GM12892 (cell line): ENCODE measurements around the gene SLC9C2.
"Not testable (repeated sequence)": the region's sequence is repeated elsewhere in the genome, so short reads cannot be mapped to it uniquely, and the experiment has no call there.

Source experiments
- DNase-seq: peaks from one replicate; pipeline ENCODE4 v3.0.0; 2011; ENCODE audit not compliant: insufficient read length
- FAIRE-seq: peaks from 2 replicates; lab custom pipeline; 2011; peaks lifted over from hg19 to GRCh38; lab: Jason Lieb, UNC
- POLR2A ChIP-seq: IDR thresholded peaks from 2 replicates; pipeline ENCODE4 v1.6.1; 2011; ENCODE audit warnings: low read depth, low read length, control low read depth
- POLR2AphosphoS5 ChIP-seq: IDR thresholded peaks from 2 replicates; pipeline ENCODE4 v1.6.1; 2011; ENCODE audit warnings: low read depth, low read length, control low read depth
- TAF1 ChIP-seq: IDR thresholded peaks from 2 replicates; pipeline ENCODE4 v1.6.1; 2011; ENCODE audit warnings: low read depth, mild to moderate bottlenecking, control low read depth, low read length, borderline replicate concordance

SLC9C2 gene

GRCh38 chr1:173549813-173550212 lies 53.1 kb downstream of the SLC9C2 start:
- TF ChIP-seq POLR2A = no peak
- TF ChIP-seq TAF1 = no peak
- no peak for TF ChIP-seq POLR2AphosphoS5
- no peak for FAIRE-seq

DNA sequence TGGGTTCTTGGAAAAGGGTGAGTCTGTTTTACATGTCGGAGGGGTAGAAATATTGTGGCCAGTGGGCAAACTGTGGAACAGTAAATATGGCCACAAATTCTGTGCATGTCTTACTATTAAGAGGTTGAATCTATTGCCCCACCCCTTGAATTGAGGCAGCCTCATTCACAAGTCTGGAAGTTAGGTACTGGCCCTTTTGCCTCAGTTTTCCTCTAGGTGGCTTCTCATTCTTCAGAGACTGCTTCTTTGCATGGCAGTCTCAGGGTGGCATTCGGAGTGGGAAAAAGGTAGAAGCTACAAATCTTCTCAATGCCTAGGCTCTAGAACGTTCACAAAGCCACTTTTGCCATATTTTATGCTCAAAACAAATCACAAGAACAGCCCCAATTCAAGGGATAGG lies 57.2 kb downstream of the SLC9C2 start:
- FAIRE-seq = no peak
- TF ChIP-seq TAF1 (no peak), POLR2A (no peak), POLR2AphosphoS5 (no peak)

More at GRCh38 chr1:173549813-173550212, 53.1 kb downstream of the SLC9C2 start:
- no peak for DNase-seq

DNA sequence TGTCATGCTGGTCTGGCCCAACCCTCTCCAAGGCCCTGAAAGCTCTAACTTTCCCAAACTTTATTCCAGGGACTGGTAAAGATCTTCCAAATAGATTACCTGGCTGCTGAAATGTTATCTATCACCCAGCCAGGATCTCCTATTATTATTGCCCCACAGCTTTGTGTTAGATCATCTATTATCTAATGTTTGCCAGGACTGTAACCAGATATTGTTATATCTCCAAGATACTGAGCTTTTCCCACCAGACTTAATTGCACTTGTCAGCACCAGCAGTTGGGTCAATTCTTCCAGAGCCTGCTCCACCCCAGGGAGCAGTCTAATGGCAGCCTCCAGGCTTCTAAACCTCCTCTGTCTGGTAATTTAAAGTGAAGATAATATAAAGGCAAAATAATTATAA lies 66.6 kb downstream of the SLC9C2 start:
- TF ChIP-seq POLR2AphosphoS5 = no peak
- no peak for TF ChIP-seq TAF1
- TF ChIP-seq POLR2A = no peak

More for the DNA sequence above, 57.2 kb downstream of the SLC9C2 start:
- DNase-seq = no peak

DNA sequence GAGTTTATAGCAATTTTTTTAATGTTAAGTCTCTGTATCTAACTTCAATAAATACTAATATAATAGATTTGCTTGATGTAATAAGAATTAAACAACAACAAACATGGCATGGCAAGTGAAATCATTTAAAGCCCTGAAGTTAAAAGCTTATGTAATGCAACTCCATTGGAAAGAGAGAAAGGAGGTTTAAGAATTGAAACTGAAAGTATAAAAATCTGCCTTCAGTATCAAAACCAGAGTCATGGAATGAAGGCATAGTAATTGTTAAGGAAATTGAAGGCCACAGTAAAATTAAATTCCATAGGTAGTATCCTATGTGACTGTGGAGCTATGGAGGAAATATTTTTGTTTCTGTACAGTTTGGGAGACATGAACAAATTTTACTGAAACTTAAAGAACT lies 70.6 kb downstream of the SLC9C2 start:
- DNase-seq (no peak), FAIRE-seq (no peak)
- TF ChIP-seq POLR2AphosphoS5 = no peak

More for the DNA sequence above, 66.6 kb downstream of the SLC9C2 start:
- FAIRE-seq (no peak), DNase-seq (no peak)

DNA sequence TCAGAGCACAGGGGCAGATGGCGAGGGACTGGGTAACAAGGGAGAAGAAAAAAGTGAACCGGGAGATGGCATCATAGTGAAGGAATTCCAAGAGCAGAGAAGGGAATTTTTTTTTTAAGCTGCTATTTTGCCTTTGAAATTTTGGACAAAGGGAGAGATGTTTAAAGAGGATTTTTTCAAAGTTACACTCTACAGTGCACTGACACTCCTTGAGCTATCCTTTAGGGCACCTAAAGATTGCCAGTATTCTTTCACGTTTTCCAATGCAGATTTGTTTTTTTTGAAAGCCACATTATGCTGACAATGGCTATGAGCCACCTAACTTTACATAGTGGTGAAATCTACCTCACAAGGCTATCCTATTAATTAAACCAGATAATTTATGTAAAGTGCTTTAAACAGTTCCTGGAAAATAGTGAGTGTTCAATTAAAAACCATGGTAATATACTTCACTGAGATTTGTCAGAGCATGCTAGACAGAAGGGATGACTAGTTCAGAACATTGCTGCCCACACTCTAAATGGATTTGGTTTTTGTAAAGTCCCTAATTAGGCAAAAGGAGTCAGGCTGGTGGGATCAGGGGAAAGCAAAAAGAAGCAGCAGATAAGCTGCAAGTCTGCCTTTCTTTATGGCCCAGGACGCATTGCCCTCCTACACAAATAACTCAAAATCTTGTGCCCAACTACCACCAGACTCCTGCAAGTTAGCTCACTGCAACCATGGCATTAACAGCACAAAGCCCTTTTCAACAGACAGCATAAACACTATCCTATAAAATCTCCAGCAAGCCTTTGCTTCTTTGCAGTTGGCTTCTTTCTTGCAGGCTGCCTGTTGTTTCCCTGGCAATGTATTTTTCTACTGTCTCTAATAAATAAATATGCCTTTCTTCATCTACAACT lies 71.8 kb downstream of the SLC9C2 start:
- FAIRE-seq = no peak
- no peak for DNase-seq
- TF ChIP-seq POLR2AphosphoS5 = no peak
- no peak for TF ChIP-seq POLR2A
- TF ChIP-seq TAF1 = no peak

- no peak for DNase-seq
- TF ChIP-seq POLR2AphosphoS5 (no peak), TAF1 (no peak), POLR2A (no peak)
- FAIRE-seq = no peak
Observed at GRCh38 chr1:173529106-173529505, 73.8 kb downstream of the SLC9C2 start.

GRCh38 chr1:173527151-173527826 lies 75.6 kb downstream of the SLC9C2 start:
- DNase-seq (no peak), FAIRE-seq (no peak)
- TF ChIP-seq POLR2A = no peak
- TF ChIP-seq POLR2AphosphoS5 = no peak
- TF ChIP-seq TAF1 = no peak

DNA sequence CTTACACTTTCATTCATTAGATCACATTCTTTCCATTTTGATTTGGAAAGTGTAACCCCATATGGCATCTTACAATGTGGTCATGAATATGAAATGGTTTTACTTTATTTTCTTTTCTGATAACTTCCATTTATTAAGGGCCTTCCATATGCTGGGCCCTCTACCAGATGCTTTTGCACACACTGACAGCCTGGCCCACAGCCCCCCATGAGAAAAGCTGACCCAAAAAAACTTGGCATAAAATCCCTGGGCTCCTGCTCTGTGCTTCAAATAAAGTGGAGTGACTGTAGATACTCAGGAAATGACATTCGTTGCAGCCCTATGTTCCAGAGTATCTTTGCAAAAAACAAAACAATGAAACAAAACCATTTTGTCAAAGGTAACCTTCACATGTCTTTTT lies 76.9 kb downstream of the SLC9C2 start:
- DNase-seq (no peak), FAIRE-seq (peak; percentile 40)
- TF ChIP-seq TAF1 (no peak), POLR2A (no peak), POLR2AphosphoS5 (no peak)

DNA sequence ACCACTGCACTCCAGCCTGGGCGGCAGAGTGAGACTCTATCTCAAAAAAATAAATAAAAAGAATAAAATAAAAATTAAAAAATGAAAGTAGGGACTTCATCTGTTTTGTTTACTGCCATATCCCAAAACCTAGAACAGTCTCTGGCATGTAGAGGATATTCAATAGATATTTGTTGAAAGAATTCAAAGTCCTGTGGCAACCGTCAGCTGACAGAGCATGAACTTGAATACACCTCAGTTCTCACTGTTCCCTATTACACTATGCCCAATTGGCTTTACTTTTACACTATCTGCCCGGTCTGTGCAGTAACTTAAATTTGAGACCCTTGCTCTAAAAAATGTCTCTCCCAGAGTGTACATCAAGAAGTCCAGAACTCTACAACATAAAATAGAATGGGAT lies 79.5 kb downstream of the SLC9C2 start:
- no peak for DNase-seq
- TF ChIP-seq TAF1 (no peak), POLR2A (no peak), POLR2AphosphoS5 (no peak)
- FAIRE-seq = no peak

DNA sequence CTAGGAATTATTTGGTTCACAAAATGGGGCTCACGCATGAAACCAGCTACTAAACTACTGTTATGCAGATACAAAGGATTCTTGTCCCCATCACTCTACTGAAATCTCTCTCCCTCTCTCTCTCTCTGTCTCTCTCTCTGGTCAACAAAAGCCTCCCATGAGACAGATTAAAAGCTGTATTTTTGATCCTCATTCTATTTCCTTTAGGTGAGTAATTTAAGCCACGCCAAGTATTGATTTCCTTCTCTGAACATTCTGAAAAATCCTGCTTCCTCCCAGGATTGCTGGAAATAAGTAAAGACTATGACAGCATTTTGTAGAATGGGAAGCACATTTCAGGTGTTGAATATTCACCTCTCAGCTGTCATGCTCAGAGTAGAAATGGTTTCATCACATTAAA lies 82.1 kb downstream of the SLC9C2 start:
- TF ChIP-seq POLR2A (no peak), TAF1 (no peak), POLR2AphosphoS5 (no peak)
- no peak for DNase-seq
- no peak for FAIRE-seq

DNA sequence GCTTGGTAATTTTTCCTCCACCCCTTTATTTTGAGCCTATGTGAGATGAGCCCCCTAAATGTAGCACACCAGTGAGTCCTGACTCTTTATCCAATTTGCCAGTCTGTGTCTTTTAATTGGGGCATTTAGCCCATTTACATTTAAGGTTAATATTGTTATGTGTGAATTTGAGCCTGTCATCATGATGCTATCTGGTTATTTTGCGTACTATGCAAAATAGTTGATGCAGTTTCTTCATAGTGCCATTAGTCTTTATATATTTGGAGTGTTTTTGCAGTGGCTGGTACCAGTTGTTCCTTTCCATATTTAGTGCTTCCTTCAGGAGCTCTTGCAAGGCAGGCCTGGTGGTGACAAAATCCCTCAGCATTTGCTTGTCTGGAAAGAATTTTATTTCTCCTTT lies 88.4 kb downstream of the SLC9C2 start:
- not testable (repeated sequence) for DNase-seq, FAIRE-seq

GRCh38 chr1:173509797-173510196 lies 93.1 kb downstream of the SLC9C2 start:
- TF ChIP-seq POLR2AphosphoS5 = no peak
- TF ChIP-seq POLR2A = no peak
- no peak for TF ChIP-seq TAF1
- FAIRE-seq (no peak), DNase-seq (no peak)
